Measurements from ENCODE around the gene PLCB3.

- TF ChIP-seq, protein P1, sequence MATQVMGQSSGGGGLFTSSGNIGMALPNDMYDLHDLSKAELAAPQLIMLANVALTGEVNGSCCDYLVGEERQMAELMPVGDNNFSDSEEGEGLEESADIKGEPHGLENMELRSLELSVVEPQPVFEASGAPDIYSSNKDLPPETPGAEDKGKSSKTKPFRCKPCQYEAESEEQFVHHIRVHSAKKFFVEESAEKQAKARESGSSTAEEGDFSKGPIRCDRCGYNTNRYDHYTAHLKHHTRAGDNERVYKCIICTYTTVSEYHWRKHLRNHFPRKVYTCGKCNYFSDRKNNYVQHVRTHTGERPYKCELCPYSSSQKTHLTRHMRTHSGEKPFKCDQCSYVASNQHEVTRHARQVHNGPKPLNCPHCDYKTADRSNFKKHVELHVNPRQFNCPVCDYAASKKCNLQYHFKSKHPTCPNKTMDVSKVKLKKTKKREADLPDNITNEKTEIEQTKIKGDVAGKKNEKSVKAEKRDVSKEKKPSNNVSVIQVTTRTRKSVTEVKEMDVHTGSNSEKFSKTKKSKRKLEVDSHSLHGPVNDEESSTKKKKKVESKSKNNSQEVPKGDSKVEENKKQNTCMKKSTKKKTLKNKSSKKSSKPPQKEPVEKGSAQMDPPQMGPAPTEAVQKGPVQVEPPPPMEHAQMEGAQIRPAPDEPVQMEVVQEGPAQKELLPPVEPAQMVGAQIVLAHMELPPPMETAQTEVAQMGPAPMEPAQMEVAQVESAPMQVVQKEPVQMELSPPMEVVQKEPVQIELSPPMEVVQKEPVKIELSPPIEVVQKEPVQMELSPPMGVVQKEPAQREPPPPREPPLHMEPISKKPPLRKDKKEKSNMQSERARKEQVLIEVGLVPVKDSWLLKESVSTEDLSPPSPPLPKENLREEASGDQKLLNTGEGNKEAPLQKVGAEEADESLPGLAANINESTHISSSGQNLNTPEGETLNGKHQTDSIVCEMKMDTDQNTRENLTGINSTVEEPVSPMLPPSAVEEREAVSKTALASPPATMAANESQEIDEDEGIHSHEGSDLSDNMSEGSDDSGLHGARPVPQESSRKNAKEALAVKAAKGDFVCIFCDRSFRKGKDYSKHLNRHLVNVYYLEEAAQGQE (IDR thresholded peaks at IDR 0.05; ENCODE audit: insufficient replicate concordance, low read depth): no peak
- TF ChIP-seq CTCF (IDR thresholded peaks at IDR 0.05; ENCODE audit: insufficient read depth, low read length) (no peak), POLR2AphosphoS5 (IDR thresholded peaks at IDR 0.05; ENCODE audit: low read depth) (no peak), GABPA (IDR thresholded peaks at IDR 0.05; ENCODE audit: low read depth) (no peak), SPI1 (IDR thresholded peaks at IDR 0.05; ENCODE audit: borderline replicate concordance, low read depth) (no peak)
Observed at GRCh38 chr11:64295760-64296159, 44.4 kb downstream of the PLCB3 start.

Measured in HL-60 (cell line).